ENCODE measurements around the gene GRM4. TPM values are rescaled to one million over a fixed set of nuclear protein-coding genes. Genes with fewer than 3 reads are reported as not detected.
A peak's percentile ranks its signal among the peaks of the same experiment; 100 is the strongest.

Gene GRM4
- total and polyA plus RNA-seq, 4 donors, result 2.8 to 22.1 (median 15.2) TPM

DNA sequence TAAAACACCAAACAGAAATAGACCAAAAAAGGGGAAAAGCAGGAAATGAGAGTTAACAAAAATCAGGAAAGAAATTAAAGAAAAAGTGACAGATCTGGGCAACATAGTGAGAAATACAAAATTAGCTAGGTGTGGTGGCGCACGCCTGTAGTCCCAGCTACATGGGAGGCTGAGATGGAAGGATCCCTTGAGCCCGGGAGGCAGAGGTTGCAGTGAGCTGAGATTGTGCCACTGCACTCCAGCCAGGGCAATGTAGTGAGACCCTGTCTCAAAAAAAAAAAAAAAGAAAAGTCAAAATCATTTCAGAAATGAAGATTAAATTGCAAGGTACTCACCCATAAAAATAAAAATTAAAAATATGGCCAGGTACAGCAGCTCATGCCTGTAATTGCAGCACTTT is 13.0 kb upstream of the GRM4 start:
- Histone ChIP-seq H3K27ac (ENCODE audit: low read depth, low read length) (no peak overlapping the region), H3K4me1 (ENCODE audit: control insufficient read depth, insufficient read depth, low read length) (peaks cover 17% of the 10 kb centered on the region), H3K9me3 (ENCODE audit: control insufficient read depth, insufficient read depth, low read length) (peaks cover 4% of the 10 kb centered on the region), H3K36me3 (ENCODE audit: control insufficient read depth, insufficient read depth, low read length) (no peaks in the 10 kb centered on the region), H3K4me3 (ENCODE audit: low read depth, low read length) (no peak overlapping the region), H3K27me3 (ENCODE audit: control insufficient read depth, insufficient read depth, low read length) (peaks cover 14% of the 10 kb centered on the region)
- DNase-seq (ENCODE audit: low read depth in 4 of 6, low spot score in 6 of 6), result no peak
- 100% methylated on average over 2 of the region's 3 CpGs for WGBS (ENCODE audit: insufficient coverage)

GRCh38 chr6:34157851-34158250 is 12.0 kb upstream of the GRM4 start:
- Histone ChIP-seq H3K9me3 (ENCODE audit: control insufficient read depth, insufficient read depth, low read length) (peaks cover 4% of the 10 kb centered on the region), H3K27ac (ENCODE audit: low read depth, low read length) (no peak overlapping the region), H3K36me3 (ENCODE audit: control insufficient read depth, insufficient read depth, low read length) (no peaks in the 10 kb centered on the region), H3K27me3 (ENCODE audit: control insufficient read depth, insufficient read depth, low read length) (peaks cover 19% of the 10 kb centered on the region), H3K4me3 (ENCODE audit: low read depth, low read length) (no peak overlapping the region), H3K4me1 (ENCODE audit: control insufficient read depth, insufficient read depth, low read length) (peaks cover 18% of the 10 kb centered on the region)
- DNase-seq (ENCODE audit: low read depth in 4 of 6, low spot score in 6 of 6), result no peak
- WGBS (ENCODE audit: insufficient coverage), result 82% methylated on average over 3 of the region's 6 CpGs

GRCh38 chr6:34157236-34157830 is 11.4 kb upstream of the GRM4 start:
- H3K27me3 ChIP-seq (ENCODE audit: control insufficient read depth, insufficient read depth, low read length), result peaks cover 20% of the 10 kb centered on the region
- no peaks in the 10 kb centered on the region for H3K36me3 ChIP-seq (ENCODE audit: control insufficient read depth, insufficient read depth, low read length)
- no peak overlapping the region for H3K4me3 ChIP-seq (ENCODE audit: low read depth, low read length)
- H3K9me3 ChIP-seq (ENCODE audit: control insufficient read depth, insufficient read depth, low read length), result peaks cover 4% of the 10 kb centered on the region
- 75% methylated on average over 6 of the region's 10 CpGs for WGBS (ENCODE audit: insufficient coverage)
- peaks cover 19% of the 10 kb centered on the region for H3K4me1 ChIP-seq (ENCODE audit: control insufficient read depth, insufficient read depth, low read length)
- H3K27ac ChIP-seq (ENCODE audit: low read depth, low read length), result no peak overlapping the region
- DNase-seq (ENCODE audit: low read depth in 4 of 6, low spot score in 6 of 6), result no peak

GRCh38 chr6:34155471-34156300 is 9.8 kb upstream of the GRM4 start:
- peaks cover 33% of the 10 kb centered on the region for H3K27me3 ChIP-seq (ENCODE audit: control insufficient read depth, insufficient read depth, low read length)
- no peak for DNase-seq (ENCODE audit: low read depth in 4 of 6, low spot score in 6 of 6)

DNA sequence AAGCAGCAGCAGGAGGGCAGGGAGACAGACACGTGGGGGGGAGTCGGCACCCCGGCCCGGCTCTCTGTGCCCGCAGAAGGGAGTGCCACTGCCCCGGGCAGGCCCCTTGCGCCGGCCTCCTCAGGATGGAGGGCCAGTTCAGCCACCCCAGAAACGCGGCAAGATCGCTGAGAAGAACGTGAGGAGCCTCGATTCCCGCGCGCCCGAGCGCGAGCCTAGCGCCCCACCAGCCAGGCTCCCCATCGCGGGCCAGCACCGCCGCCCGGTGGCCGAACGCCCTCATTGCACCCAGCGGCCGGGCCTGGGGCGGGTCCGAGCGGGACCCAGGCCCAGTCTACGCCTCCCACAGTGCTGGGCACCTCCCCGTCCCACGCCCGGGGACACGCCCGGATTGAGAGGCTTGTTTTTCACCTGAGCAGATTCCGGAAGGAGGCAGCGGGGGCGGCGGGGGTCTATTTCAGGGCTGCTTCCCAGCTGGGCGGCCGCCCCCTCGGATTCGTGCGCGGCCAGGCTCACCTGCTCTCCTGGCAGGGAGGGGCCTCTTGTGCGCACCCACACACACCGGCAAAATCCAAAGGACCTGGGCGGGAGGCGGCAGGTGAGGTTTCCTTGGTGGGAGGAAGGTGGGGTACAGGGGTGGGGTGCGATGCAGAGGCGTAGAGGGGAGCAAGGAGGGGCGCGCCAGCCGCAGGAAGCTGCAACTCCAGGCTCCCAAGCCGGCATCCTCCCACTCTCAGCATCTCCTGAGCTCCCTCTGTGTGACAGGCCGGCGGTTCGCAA is 9.0 kb upstream of the GRM4 start:
- Histone ChIP-seq H3K4me3 (ENCODE audit: low read depth, low read length) (peak overlapping the region; percentile 29), H3K4me1 (ENCODE audit: control insufficient read depth, insufficient read depth, low read length) (peaks cover 21% of the 10 kb centered on the region), H3K36me3 (ENCODE audit: control insufficient read depth, insufficient read depth, low read length) (no peaks in the 10 kb centered on the region), H3K9me3 (ENCODE audit: control insufficient read depth, insufficient read depth, low read length) (peaks cover 2% of the 10 kb centered on the region), H3K27ac (ENCODE audit: low read depth, low read length) (no peak overlapping the region), H3K27me3 (ENCODE audit: control insufficient read depth, insufficient read depth, low read length) (peaks cover 39% of the 10 kb centered on the region)
- DNase-seq (ENCODE audit: low read depth in 4 of 6, low spot score in 6 of 6), result peak in 3 of 6 donors; percentile 45 to 88 (median 85)
- 5% methylated on average over 59 of the region's 61 CpGs for WGBS (ENCODE audit: insufficient coverage)

More at GRCh38 chr6:34155471-34156300, 9.8 kb upstream of the GRM4 start:
- Histone ChIP-seq H3K27ac (ENCODE audit: low read depth, low read length) (no peak overlapping the region), H3K36me3 (ENCODE audit: control insufficient read depth, insufficient read depth, low read length) (no peaks in the 10 kb centered on the region), H3K9me3 (ENCODE audit: control insufficient read depth, insufficient read depth, low read length) (peaks cover 4% of the 10 kb centered on the region), H3K4me3 (ENCODE audit: low read depth, low read length) (no peak overlapping the region), H3K4me1 (ENCODE audit: control insufficient read depth, insufficient read depth, low read length) (peaks cover 21% of the 10 kb centered on the region)
- 84% methylated on average over 18 of the region's 24 CpGs for WGBS (ENCODE audit: insufficient coverage)

DNA sequence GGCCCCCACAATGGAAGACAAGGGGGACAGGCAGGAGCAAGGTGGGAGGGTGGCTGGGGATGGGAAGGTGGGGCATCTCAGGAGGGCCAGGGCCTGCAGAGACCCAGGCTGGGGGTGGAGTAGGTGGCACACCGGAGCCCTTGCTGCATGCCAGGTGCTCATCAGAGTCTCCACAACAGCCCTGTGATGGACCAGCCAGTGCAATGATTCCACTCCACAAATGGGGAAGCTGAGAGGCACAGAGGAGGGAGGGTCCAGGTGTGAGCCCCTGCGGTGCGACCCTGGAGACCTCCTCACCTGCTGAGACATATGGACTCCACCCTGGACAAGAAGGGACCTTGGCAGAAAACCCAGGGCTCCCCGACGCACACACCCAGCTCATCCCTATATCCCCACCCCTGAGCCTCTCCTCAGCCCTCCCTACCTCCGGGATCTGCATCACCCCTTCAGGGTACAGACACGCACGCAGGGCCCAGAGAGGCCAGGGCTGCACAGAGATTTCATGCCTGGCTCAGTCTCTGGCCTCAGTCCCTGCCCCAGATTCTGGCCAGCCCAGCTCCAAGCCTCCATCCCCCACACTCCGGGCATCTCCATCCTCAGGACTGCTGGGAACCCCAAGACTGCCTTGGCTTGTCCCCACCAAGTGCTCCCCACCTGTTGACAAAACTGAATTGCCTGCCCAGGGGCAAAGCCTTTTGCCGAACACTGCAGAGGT is 7.1 kb upstream of the GRM4 start:
- Histone ChIP-seq H3K4me3 (ENCODE audit: low read depth, low read length) (no peak overlapping the region), H3K36me3 (ENCODE audit: control insufficient read depth, insufficient read depth, low read length) (no peaks in the 10 kb centered on the region), H3K4me1 (ENCODE audit: control insufficient read depth, insufficient read depth, low read length) (peaks cover 21% of the 10 kb centered on the region), H3K27ac (ENCODE audit: low read depth, low read length) (no peak overlapping the region), H3K27me3 (ENCODE audit: control insufficient read depth, insufficient read depth, low read length) (peaks cover 47% of the 10 kb centered on the region), H3K9me3 (ENCODE audit: control insufficient read depth, insufficient read depth, low read length) (no peaks in the 10 kb centered on the region)
- 88% methylated on average over 9 of the region's 10 CpGs for WGBS (ENCODE audit: insufficient coverage)
- DNase-seq (ENCODE audit: low read depth in 4 of 6, low spot score in 6 of 6), result no peak

DNA sequence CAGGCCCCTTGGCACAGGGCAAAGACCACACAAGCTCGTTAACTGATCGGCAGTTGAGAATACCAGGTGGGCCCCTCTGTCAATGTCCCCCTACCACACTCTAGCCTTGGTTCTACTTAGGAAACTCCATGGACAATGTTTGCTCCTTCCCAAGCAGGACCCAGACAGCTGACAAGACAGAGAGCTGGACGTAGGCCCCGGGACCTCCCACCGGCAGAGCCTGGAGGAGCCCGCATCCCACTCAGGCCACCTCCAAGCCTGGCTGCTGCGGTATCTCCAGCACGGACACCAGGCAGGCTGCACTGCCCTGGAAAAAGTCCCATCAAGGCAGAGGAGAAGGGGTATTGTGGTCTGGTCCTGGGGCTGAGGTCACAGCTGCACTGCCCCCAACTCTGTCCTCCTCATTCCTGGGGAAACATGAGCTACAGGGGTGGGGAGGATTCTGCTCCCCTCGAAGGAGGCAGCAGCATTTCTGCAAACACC is 6.2 kb upstream of the GRM4 start:
- no peaks in the 10 kb centered on the region for H3K36me3 ChIP-seq (ENCODE audit: control insufficient read depth, insufficient read depth, low read length)
- 50% methylated on average over 7 of the region's 9 CpGs for WGBS (ENCODE audit: insufficient coverage)

DNA sequence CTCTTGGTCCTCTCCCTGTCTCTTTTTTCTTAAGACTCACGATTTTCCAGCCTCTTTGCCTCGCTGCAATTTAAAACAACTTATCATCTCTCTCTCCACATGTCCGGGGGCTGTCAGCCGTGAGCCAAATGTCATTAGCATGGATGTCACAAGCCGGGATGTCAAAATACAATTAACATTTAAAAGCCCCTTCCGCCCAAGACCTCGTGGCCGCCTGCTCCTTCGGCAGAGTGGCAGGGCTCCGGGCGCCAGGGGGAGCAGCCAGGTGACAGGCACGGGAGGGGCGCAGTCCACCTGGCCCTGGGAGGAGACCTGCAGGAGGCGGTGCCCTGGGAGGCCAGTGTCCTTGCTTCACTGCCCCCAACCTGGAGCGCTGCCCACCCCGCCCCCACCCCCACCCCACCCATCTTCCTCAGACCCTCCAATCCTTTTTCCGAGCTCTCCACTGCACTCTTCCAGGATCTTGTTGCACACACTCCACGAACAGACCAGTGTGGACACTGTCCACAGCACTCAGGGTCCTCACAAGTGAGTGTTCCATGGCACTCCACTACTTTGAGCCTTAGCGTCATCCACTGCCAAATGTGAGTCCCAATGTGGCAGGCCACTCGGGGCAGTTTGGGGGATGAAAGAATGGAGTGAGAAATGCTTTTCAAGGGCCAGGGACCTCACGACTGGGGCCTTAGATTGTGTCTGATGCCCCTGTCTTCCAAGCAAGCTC is 5.6 kb upstream of the GRM4 start:
- Histone ChIP-seq H3K27me3 (ENCODE audit: control insufficient read depth, insufficient read depth, low read length) (peaks cover 49% of the 10 kb centered on the region), H3K27ac (ENCODE audit: low read depth, low read length) (no peak overlapping the region), H3K36me3 (ENCODE audit: control insufficient read depth, insufficient read depth, low read length) (no peaks in the 10 kb centered on the region), H3K4me3 (ENCODE audit: low read depth, low read length) (no peak overlapping the region), H3K4me1 (ENCODE audit: control insufficient read depth, insufficient read depth, low read length) (peaks cover 23% of the 10 kb centered on the region), H3K9me3 (ENCODE audit: control insufficient read depth, insufficient read depth, low read length) (no peaks in the 10 kb centered on the region)
- DNase-seq (ENCODE audit: low read depth in 4 of 6, low spot score in 6 of 6), result peak in 1 of 6 donors; percentile 59
- WGBS (ENCODE audit: insufficient coverage), result 21% methylated on average over 18 of the region's 21 CpGs

More for the DNA sequence above, 6.2 kb upstream of the GRM4 start:
- H3K9me3 ChIP-seq (ENCODE audit: control insufficient read depth, insufficient read depth, low read length), result no peaks in the 10 kb centered on the region
- DNase-seq (ENCODE audit: low read depth in 4 of 6, low spot score in 6 of 6), result no peak
- H3K4me3 ChIP-seq (ENCODE audit: low read depth, low read length), result no peak overlapping the region
- peaks cover 47% of the 10 kb centered on the region for H3K27me3 ChIP-seq (ENCODE audit: control insufficient read depth, insufficient read depth, low read length)
- peaks cover 21% of the 10 kb centered on the region for H3K4me1 ChIP-seq (ENCODE audit: control insufficient read depth, insufficient read depth, low read length)
- H3K27ac ChIP-seq (ENCODE audit: low read depth, low read length), result no peak overlapping the region
